ENCODE measurements around the gene MNS1. TPM values are rescaled to one million over a fixed set of nuclear protein-coding genes. Genes with fewer than 3 reads are reported as not detected.

MNS1 gene
- total and polyA plus RNA-seq, 9 donors: 1.8 to 11.0 (median 3.4) TPM

DNA sequence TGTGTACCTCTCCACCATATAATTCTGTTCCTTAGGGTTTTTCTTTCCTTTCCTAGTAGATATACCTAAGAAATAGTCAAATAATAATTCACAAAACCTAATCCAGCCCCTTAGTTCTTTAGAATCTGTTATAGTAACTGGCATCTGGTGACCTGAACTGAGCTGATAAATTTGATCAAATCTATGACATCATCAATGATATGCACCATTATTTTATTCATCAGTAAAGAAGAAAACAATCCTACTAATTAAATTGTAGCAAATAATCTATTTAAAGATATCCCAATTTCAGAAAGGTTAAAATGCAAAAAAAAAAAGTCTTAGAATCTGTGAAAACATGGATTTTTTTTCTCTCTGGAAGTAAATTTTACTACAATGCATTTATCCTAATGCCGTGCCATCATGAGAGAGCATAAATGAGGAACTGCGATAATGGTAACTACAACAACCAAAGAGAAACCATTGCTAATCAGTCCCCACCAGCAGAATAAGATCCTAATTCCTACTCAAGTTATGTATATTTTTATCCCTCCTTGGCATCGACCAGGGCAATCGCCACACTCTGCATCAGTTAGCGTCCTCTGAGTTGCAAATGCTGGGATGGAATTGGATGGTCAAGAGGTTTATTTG, 6.6 kb upstream of the MNS1 start:
- no peak overlapping the region for H3K27ac ChIP-seq
- intact Hi-C loops (cut with DNase I): no loop called here
- TF ChIP-seq POLR2A (IDR thresholded peaks at IDR 0.05) (no peak), EP300 (IDR thresholded peaks at IDR 0.05) (no peak)
- TF ChIP-seq, protein P1, sequence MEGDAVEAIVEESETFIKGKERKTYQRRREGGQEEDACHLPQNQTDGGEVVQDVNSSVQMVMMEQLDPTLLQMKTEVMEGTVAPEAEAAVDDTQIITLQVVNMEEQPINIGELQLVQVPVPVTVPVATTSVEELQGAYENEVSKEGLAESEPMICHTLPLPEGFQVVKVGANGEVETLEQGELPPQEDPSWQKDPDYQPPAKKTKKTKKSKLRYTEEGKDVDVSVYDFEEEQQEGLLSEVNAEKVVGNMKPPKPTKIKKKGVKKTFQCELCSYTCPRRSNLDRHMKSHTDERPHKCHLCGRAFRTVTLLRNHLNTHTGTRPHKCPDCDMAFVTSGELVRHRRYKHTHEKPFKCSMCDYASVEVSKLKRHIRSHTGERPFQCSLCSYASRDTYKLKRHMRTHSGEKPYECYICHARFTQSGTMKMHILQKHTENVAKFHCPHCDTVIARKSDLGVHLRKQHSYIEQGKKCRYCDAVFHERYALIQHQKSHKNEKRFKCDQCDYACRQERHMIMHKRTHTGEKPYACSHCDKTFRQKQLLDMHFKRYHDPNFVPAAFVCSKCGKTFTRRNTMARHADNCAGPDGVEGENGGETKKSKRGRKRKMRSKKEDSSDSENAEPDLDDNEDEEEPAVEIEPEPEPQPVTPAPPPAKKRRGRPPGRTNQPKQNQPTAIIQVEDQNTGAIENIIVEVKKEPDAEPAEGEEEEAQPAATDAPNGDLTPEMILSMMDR (IDR thresholded peaks at IDR 0.05): no peak
- WGBS, 3 donors: 86 to 90% (median 89%) methylated on average over 5 of the region's 5 CpGs
- H3K4me1 ChIP-seq (ENCODE audit: insufficient read depth): no peaks in the 10 kb centered on the region
- no peaks in the 10 kb centered on the region for H3K36me3 ChIP-seq
- H3K27me3 ChIP-seq: no peaks in the 10 kb centered on the region
- H3K4me3 ChIP-seq: no peak overlapping the region
- no peak for DNase-seq
- no peaks in the 10 kb centered on the region for H3K9me3 ChIP-seq

DNA sequence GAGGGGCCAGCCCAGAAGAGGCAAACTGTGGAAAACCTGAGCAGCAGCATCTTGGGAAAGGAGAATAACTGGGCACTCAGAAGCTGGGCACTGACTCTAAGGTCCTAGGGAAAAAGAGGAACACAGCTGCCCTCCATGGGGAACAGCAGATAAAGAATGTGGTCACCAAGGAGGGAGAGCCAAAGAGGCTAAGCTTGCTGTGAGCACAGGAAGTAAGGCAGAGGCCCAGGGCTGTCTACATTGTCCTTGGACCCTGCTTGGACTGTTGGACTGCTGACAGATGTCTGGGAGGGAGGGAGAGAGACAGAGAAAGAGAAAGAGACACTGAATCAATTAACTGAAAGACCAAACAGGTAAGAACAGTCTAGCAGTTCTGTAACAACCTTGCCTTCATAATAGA, 4.5 kb upstream of the MNS1 start:
- Histone ChIP-seq H3K4me1 (ENCODE audit: insufficient read depth) (peaks cover 1% of the 10 kb centered on the region), H3K9me3 (no peaks in the 10 kb centered on the region), H3K27ac (no peak overlapping the region), H3K27me3 (no peaks in the 10 kb centered on the region), H3K4me3 (no peak overlapping the region), H3K36me3 (no peaks in the 10 kb centered on the region)
- DNase-seq: no peak
- intact Hi-C loops (cut with DNase I): no loop called here
- TF ChIP-seq EP300 (IDR thresholded peaks at IDR 0.05) (no peak), POLR2A (IDR thresholded peaks at IDR 0.05) (no peak)
- TF ChIP-seq, protein P1 (IDR thresholded peaks at IDR 0.05): no peak

DNA sequence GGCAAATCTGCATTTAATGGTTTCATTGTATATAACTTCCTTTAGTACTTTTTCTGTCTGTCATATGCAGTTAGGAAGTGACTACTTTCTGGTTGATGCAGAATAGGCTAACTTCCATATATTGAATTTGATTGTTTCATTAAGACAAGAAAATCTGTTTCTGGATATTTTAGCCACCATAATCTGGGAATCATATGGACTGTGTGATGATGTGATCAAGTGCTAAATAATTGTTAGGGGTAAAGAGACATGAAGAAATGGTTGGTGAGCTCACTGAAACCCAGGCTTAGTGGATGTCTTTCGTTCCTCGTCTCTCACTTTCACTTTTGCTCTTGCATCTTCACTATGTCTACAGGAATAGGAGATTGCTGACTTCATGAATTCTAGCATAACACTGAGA, 3.5 kb upstream of the MNS1 start:
- TF ChIP-seq EP300 (IDR thresholded peaks at IDR 0.05) (no peak), POLR2A (IDR thresholded peaks at IDR 0.05) (no peak)
- TF ChIP-seq, protein P1 (IDR thresholded peaks at IDR 0.05): no peak
- Histone ChIP-seq H3K27ac (no peak overlapping the region), H3K4me3 (no peak overlapping the region), H3K27me3 (no peaks in the 10 kb centered on the region), H3K4me1 (ENCODE audit: insufficient read depth) (peaks cover 1% of the 10 kb centered on the region), H3K9me3 (no peaks in the 10 kb centered on the region), H3K36me3 (no peaks in the 10 kb centered on the region)
- WGBS, 3 donors: 27 to 44% (median 43%) methylated on average over 2 of the region's 2 CpGs
- DNase-seq: no peak
- intact Hi-C loops (cut with DNase I): no loop called here

DNA sequence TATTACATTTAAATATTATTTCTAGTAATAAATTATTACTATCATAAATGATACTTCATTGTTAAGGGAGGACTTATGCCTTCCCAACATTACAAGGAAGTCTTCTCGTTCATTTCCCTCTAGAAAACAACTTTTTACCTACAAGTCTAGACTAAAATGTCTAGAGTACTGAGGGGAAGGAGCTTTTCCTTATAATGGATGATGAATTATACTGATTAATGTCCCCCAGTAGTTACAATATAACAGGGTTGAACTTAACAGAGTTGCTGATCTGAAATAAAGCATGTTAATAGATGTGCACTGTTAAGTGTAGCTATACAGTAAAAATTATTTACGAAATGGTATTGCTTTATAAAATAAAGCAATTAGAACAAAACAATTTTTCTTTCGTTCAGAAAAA, 2.7 kb upstream of the MNS1 start:
- 42 to 65% (median 56%) methylated on average over 3 of the region's 3 CpGs for WGBS, 3 donors
- no peak for DNase-seq
- Histone ChIP-seq H3K9me3 (no peaks in the 10 kb centered on the region), H3K36me3 (no peaks in the 10 kb centered on the region), H3K4me1 (ENCODE audit: insufficient read depth) (peaks cover 1% of the 10 kb centered on the region), H3K27ac (no peak overlapping the region), H3K4me3 (no peak overlapping the region), H3K27me3 (no peaks in the 10 kb centered on the region)
- intact Hi-C loops (cut with DNase I): no loop called here
- TF ChIP-seq, protein P1 (IDR thresholded peaks at IDR 0.05): no peak

All from ovary (tissue), 9 donors.